NCI-H524 treated with DMSO at 0.1 percent for 48 hours (cell line): Measurements from ENCODE around the gene CHCHD3.

ENCODE experiments used
- DNase-seq: peaks from one replicate; lab custom pipeline; 2025; lab: John Stamatoyannopoulos, UW

CHCHD3 gene

DNA sequence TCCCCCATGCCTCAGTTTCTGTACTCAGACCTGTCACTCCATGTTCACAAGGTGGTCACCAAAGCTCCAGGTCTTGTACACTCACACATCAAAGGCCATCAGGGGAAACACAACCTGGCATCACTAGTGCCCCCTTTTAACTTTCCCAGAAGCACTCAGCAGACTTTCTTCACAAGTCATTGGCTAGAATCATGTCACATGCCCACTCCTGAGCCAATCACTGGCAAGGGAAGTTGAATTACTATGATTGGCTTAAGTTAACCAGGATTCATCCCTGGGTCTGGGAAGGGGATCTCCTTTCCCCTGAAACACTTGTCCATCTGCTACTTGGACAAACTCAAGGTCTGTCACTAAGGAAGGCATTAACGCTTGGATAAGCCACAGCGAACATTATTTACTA is 311.8 kb downstream of the CHCHD3 start:
- DNase-seq: peak; percentile 18

DNA sequence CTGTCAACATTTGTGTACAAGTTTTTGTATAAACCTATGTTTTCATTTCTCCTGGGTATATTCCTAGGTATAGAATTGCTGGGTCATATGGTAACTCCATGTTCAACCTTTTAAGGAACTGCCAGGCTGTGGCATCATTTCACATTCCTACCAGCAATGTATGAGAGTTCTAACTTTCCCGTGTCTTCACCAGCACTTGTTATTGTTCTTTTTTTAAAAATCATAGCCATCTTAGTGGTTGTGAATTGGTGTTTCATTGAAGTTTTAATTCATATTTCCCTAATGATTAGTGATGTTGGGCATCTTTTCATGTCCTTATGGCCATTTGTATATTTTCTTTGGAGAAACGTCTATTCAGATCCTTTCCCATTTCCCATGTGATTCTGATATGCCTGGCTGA is 312.6 kb downstream of the CHCHD3 start:
- no peak for DNase-seq

DNA sequence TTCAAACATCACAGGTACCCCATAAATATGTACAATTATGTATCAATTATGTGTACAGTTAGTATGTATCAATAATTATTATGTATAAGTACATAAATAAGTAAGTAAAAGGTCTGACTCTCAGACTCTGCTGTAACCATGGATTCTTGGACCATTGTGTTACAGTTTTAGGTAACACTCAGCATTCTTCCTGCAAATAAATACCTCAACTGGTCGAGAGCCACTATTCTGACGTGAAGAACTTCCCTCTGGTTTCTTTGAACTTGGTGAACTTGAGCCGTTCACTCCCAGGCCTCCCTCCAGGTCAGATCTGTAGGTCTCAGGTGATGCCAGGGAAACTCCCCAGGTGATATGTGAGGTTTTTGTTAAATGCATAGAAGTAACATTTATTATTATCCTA is 313.8 kb downstream of the CHCHD3 start:
- no peak for DNase-seq

DNA sequence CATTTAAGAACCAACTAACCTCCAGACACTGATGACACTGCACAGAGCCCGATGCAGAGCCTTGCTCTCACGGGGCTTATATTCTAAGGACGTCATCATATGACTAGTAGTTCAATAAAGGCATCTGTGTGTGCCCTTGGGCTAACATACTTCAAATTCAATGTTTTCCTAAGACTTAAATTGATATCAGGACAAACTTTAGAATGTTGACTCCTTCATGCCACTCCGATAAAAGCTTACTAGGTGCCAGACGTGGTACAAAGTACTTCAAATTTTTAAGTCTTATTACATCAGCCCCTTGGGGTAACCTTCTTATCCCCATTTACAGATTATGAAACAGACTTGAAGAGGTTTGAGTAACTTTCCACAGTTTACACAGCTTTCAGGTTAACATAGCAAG is 314.5 kb downstream of the CHCHD3 start:
- DNase-seq: no peak

DNA sequence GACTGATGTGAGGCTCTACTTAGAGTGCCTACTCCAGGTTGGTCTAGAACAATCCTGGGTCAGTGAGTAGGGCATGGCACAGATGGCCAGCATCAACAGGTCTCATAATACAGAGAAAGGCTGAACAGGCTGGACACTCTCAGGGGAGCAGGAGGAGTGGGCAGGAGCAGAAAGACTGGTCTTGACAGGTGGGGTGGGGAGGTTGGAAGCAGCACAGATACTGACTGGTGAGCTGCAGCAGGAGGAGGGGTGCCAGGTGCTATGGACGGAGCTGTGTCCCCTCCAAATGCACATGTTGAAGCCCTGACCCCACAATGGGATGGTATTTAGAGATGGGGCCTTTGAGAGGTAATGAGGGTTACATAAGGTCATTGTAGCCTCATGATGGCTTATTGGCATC is 315.2 kb downstream of the CHCHD3 start:
- no peak for DNase-seq

DNA sequence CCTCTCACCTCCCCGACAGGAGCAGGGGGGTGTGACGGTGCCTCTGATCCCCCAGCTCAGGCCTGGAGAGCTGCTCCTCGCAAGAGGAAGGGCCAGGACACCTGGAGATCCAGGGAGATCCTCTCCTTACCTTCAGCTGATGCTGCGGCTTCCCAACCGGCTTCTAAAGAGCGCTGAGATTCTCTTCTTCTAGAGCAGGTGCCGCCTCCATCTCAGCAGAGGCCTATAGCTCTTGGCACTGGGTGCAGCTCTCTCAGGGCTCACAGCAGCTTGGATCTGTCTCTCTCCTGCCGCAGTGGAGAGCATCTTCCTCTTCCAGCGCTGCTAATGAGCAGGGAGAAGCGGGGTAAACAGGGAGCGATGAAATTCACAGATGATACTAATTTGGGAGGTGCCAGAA is 316.0 kb downstream of the CHCHD3 start:
- DNase-seq: no peak

DNA sequence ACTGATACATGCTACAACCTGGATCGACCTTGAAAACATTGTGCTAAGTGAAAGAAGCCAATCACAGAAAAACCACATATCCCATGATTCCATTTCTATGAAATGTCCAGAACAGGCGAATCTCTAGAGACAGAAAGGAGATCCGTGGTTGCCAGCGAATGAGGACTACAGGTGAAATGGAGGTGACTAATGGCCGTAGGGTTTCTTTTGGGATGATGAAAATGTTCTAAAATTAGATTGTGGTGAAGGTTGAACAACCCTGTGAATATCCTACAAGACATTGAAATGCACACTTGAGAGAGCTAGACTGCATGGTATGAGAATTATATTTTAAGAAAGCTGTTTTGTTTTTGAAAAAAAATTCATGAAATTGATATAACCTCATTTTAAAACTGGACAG is 317.1 kb downstream of the CHCHD3 start:
- DNase-seq: no peak

DNA sequence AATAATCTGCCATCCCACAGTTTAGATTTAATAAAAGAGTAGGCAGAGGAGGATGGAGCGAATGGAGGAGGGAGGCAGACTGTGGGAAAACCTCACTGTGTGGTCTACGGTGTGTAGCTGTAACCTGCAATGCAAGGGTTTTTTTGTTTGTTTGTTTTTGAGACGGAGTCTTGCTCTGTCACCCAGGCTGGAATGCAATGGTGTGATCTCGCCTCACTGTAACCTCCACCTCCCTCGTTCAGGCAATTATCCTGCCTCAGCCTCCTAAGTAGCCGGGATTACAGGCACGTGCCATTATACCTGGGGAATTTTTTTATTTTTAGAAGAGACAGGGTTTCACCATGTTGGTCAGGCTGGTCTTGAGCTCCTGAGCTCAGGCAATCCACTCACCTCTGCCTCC is 321.0 kb downstream of the CHCHD3 start:
- DNase-seq: no peak

DNA sequence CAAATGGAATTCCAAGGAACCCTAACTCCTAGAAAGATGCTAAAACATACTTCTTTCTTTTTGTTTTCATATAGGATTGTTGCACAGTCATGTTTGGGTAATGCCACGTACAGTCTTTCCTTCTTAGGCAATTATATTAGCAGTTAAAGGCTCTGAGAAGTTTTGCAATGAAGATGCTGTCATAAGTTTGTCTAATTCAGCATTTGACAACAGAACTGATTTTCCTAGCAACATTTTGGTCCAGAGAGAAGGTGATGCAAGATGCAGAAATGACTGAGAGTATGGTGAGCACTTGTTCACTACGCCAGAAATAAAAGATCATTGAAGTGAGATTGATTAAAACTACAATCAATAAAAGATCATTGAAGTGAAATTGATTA is 321.7 kb downstream of the CHCHD3 start:
- no peak for DNase-seq

DNA sequence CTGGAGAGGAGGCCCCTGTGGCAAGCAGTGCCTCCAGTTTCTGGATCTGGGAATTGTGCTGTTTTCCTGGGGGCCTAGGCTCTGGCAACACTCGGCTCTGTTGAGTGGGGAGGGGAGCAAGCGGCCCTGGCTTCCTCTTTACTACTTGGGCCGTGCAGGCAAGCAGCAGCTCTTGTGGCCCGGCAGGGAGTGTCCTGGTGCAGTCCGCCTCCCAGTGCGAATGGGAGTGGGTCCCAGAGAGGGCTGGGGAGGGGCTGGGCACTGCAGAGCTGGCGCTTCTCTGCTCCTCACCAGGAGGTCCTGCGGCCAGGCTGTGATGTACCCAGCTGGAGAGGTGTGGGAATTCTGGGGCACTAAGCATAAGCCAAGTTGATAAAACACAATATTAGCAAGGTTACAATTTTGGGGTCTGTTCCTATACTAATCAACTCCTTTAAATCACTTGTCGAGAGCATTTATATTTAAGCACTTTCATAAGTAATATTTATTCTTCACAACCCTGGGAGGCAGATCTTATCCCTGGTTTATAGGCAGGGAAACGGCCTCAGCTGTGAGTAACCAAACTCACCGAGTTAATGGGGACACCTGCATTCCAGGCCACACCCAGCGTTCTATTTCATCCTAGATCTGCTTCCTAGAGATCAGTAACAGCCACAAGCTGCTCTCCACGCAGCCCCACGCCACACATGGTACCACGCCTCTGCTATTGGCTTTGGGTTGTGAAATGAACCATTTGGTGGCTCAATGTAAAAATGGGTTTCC is 322.2 kb downstream of the CHCHD3 start:
- no peak for DNase-seq

DNA sequence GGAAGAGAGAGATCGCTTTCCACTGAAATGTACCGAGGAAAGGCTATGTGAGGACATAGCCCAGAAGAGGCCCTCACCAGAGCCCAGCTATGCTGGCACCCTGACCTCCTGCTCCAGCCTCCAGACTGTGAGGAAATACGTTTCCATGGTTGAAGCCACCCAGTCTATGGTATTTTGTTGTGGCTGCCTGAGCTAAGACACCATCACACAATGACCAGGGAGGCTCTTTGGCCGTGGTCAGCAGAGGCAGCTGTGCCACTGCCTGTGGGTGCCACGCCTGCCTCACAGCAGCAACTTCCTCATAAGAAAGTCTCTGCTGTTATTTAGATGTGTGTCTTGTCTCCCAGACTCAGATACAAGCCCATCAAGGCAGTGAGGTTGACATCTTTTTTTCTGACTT is 322.9 kb downstream of the CHCHD3 start:
- DNase-seq: no peak

DNA sequence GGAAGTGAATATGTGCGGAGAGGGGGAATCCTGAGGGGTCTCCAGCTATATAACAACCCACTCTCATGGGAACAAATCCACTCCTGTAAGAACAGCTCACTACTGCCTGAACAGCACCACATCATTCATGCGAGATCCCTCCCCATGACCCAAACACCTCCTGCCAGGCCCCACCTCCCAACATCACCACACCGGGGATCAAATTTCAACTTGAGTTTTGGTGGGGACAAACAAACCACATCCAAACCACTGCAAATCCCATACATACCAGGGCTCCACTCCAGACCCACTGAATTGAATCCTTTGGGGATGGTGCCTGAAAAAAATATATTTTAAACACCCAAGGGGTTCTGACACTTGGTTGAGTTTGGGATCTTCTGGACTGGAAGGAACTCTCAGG is 324.1 kb downstream of the CHCHD3 start:
- no peak for DNase-seq

DNA sequence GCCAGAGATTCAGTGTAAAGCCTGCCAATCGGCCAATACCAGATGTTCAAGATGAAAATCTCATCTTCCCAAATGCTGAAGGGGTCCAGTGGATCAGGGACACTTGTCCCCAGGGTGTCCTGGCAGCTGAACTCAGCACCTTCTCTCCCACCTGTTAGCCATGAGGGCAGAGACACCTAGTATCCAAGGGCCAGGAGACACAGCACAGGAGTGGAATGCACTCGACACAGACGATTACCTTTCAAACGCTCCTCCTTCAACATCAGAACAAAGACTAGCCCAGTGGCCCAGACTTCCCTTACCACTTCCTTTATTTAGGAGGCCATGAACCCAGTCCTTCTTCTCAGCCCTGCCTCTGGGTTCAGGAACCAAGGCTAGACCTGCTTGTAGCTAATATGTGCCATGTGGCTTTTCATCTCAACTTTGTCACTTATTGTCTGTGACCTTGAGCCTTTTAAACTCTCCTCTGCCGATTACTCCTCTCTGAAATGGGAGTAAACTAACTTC is 325.4 kb downstream of the CHCHD3 start:
- DNase-seq: no peak

DNA sequence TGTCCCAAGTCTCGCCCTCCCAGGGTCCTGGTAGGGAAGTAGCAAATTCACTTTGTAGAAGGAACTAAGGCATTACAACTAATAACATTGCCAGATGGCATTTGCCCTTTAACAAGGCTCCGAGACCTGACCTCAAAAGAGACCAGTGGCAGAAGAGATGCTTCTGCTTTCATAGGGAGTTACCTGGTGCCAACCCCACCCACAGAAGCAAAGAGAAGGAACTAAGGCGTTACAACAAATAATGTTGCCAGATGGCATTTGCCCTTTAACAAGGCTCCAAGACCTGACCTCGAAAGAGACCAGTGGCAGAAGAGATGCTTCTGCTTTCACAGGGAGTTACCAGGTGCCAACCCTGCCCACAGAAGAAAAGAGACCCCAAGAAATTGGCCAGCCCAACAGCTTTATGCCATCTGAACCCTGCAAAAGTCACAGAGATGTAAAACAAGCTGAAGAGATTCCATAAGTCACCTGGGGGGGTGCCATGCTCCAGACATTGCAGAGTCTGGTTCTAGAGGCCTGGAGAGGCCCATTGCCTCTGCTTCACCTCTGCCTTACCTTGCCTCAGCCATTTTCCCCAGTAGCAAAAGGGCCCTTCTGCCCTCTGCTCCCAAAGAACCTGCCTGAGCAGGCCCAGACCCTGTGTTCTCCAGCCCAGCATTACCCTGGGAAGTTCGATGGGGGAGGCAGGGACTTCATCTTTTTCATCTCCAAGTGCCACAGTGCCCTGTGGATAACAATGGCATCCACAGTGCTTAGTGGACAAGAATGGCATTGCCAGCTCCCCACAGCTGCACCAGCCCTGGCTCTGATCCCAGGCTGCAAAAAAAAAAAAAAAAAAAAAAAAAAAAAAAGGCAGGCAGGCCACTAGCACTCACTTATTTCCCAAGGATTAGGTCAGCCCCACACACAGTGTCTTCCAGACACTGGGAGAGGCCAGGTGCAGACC is 326.1 kb downstream of the CHCHD3 start:
- no peak for DNase-seq

DNA sequence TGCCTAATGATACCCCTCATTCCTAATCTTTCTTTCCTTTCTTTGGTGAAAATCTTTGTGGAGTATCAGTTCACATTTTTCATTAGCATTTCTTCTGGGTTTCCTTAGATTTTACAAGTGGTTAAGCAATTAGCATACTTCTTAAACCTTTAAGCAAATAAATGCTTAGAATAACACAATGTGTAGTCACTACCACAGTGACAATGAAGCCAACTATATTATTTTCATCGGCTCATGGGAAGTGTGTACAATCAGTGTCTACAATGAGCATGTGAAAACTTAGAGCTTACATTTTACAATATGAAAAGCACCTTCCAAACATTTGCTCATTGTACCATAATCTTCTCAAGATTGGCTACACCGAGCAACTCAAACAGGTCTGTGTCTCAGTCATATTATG is 329.5 kb downstream of the CHCHD3 start:
- no peak for DNase-seq

DNA sequence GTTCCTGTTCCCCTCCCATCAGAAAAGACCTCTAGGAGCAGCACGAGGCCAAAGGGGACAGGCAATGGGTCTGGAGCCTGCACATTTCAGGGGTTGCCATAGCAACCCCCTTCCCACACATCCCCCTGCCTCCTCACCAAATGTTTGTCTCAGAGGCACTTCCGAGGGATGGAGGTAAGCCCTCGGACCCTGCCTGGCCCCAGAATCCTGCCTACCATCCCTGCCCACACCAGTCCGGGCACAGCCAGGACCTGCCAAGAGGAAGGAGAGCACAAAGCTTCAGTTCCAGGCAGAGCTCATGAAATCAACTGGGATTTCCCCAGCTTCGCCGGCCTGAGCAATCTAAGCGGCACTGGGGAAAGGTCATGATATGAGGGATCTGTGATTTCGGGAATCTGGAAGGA is 330.6 kb downstream of the CHCHD3 start:
- DNase-seq: no peak

DNA sequence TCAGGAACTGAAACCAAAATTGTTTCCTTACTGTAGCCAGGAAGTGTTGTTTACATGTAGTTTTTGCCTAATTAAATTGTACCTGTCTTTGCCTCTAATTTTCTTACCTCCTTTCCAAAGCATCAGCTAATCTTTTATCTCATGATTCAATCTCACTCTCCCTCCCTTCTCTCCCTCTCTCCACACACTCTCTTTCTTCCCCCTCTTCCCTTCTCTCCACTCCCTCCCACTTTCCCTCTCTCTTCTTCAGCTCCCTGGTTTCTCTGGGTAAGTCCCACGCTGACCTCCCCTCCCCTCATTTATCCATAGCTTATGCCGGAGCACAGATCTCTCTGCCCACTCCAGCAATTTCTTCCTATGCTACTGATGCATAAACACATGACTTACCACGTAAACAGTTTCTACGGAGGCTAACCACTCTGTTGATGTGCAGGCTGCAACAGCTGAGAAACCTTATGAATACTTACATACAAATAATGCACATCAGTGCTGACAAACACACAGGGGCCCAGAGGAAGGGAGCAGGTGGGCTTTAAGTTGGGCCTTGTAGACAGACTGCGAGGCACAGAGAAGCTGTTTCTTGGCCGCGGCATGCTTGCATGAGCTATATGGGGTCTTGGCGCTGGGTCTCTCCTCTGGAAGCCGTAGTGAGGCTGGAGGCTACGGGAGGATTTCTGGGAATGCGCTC is 331.2 kb downstream of the CHCHD3 start:
- no peak for DNase-seq

DNA sequence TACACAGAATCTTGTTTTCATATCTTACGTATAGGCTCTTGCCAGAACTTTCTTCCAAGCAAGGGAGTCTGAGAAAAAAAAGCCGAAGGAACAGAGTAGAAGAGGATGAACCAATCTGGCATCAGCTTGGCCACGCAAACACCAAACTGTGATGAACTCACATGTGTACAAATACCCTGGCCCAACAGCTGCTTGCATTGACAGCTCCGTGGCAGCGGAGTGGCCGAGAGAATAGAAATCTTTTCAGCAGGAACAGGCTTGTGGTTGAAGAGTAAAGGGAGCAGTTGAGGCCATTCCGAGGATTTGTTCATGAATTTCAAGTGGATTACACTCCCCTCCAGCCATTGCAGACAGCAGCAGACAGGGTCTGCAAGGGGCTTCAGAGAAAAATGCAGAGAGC is 331.8 kb downstream of the CHCHD3 start:
- no peak for DNase-seq

DNA sequence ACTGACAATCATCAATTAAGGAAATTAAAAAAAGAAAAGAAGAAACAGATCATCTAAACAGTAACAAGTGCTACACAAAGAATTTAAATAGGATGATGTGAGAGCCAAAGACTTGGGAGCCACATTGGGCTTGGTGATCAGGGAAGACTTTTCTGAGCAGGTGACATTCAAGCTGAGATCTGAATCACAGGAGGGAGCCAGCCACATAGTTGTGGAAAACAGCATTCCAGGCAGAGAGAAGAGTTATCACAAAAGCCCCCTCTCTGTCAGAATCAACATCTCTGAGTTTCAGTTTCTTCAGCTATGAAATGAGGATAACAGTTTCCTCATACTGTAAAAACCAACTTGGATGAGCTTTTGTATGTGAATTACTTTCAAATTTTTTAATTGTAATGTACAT is 336.4 kb downstream of the CHCHD3 start:
- DNase-seq: no peak

DNA sequence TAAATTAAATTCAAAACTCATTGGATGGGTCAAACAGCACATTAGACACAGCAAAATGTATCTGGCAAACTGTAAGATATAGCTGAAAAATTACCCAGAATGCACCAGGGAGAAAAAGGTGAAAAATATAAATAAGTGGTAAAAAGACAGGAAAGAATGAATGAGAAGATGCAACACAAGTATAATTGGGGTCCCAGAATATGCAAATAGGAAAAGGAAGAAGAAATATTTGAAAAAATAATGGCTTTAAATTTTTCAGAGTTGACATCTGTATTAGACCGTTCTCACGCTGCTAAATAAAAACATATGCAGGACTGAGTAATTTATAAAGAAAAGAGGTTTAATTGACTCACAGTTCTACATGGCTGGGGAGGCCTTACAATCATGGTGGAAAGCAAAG is 337.9 kb downstream of the CHCHD3 start:
- no peak for DNase-seq

DNA sequence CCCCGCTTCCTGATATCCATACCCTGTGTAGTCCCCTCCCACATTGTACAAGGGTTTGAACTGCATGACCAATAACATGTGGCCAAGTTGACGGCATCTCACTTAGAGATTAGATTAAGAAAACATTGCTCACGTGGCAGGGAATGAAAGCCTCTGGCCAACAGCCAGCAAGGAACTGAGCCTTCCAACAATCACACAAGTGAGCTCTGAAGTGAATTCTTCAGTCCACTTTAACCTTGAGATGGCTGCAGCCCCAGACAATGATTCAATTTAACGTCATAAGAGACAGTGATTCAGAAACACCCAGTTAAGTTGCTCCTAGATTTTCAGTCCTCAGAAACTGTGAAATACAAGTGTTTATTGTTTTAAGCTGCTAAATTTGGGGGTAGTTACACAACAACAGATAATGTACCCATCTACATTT is 339.7 kb downstream of the CHCHD3 start:
- no peak for DNase-seq

DNA sequence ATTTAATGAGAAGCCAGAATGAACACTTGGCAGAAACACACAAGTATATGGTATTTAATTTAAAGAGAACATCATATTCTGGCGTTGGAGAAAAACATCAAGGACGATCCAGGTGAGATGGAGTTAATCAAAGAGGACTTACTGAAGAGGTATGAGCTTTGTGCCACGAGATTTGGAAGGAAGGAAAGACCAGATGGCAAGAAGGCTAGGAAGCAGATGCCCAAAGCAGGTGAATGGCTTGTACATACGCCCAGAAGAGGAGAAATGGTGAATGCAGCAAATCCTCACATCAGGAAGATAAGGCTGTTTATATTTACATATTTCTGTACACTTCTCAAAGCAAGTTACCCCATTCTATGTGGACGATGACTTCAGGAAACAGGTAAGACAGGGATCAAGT is 341.7 kb downstream of the CHCHD3 start:
- DNase-seq: no peak
